Neural cell (in vitro differentiated cells): Measurements from ENCODE around the gene TMEFF2. TPM values are rescaled to one million over a fixed set of nuclear protein-coding genes. Genes with fewer than 3 reads are reported as not detected.

Experiments
- H2AFZ ChIP-seq: fragments of 200-600, 300-800 bp; sonication (generic), shearing (Covaris generic); 2 replicates; pipeline ENCODE4 v1.6.0; 2014; ENCODE audit warnings: low read depth, mild to moderate bottlenecking, antibody characterized with exemption, low read length, moderate library complexity
- H3F3A ChIP-seq: fragments of 200-600 bp; shearing (Covaris generic); 2 replicates; pipeline ENCODE4 v1.6.1; 2016; ENCODE audit warnings: mild to moderate bottlenecking, moderate library complexity, mixed read lengths, antibody characterized with exemption, low read length; ENCODE audit not compliant: insufficient read depth, poor library complexity, severe bottlenecking
- H3K27ac ChIP-seq: fragments of 200-600, 300-800 bp; sonication (generic), shearing (Covaris generic); 2 replicates; pipeline ENCODE4 v1.5.1; 2014; ENCODE audit warnings: mild to moderate bottlenecking, low read length, moderate library complexity
- H3K27me3 ChIP-seq: fragments of 300-800, 200-600 bp; sonication (generic), shearing (Covaris generic); 2 replicates; pipeline ENCODE4 v1.6.0; 2014; ENCODE audit warnings: mild to moderate bottlenecking, low read depth, low read length, moderate library complexity; ENCODE audit not compliant: insufficient read depth
- H3K36me3 ChIP-seq: fragments of 300-800, 200-600 bp; sonication (generic), shearing (Covaris generic); 2 replicates; pipeline ENCODE4 v1.5.1; 2014; ENCODE audit warnings: mild to moderate bottlenecking, antibody characterized with exemption, low read length, moderate library complexity; ENCODE audit not compliant: insufficient read depth
- H3K4me2 ChIP-seq: fragments of 300-800, 200-600 bp; sonication (generic), shearing (Covaris generic); 2 replicates; pipeline ENCODE4 v1.6.0; 2014; ENCODE audit warnings: mild to moderate bottlenecking, low read length
- H3K4me3 ChIP-seq: fragments of 300-800, 200-600 bp; sonication (generic), shearing (Covaris generic); 2 replicates; pipeline ENCODE4 v1.5.1; 2014; ENCODE audit warnings: mild to moderate bottlenecking, low read length, moderate library complexity
- H3K79me2 ChIP-seq: fragments of 200-600 bp; shearing (Covaris generic); replicated peaks from 2 replicates; pipeline ENCODE4 v1.6.0; 2014; ENCODE audit warnings: mild to moderate bottlenecking, low read length, moderate library complexity; ENCODE audit not compliant: insufficient read depth
- H3K9ac ChIP-seq: fragments of 300-800, 200-600 bp; sonication (generic), shearing (Covaris generic); 2 replicates; pipeline ENCODE4 v1.6.1; 2016; ENCODE audit warnings: mild to moderate bottlenecking, low read length, mixed read lengths
- H3K9me2 ChIP-seq: fragments of 200-600 bp; shearing (Covaris generic); 2 replicates; pipeline ENCODE4 v1.6.1; 2016; ENCODE audit warnings: mild to moderate bottlenecking, low read length, mixed read lengths; ENCODE audit not compliant: insufficient read depth
- H3K9me3 ChIP-seq: fragments of 200-600, 300-800 bp; sonication (generic), shearing (Covaris generic); 2 replicates; pipeline ENCODE4 v1.6.1; 2016; ENCODE audit warnings: mild to moderate bottlenecking, mixed run types, low read length, moderate library complexity, mixed read lengths
- H4K20me1 ChIP-seq: fragments of 200-600 bp; shearing (Covaris generic); 2 replicates; pipeline ENCODE4 v1.6.1; 2016; ENCODE audit warnings: mild to moderate bottlenecking, mixed run types; ENCODE audit not compliant: insufficient read depth
- EP300 ChIP-seq: fragments of 450-650 bp; conservative IDR thresholded peaks from 2 replicates; pipeline ENCODE4 v1.6.1; 2014; ENCODE audit warnings: antibody characterized with exemption, mild to moderate bottlenecking, moderate library complexity; ENCODE audit not compliant: poor library complexity, severe bottlenecking
- EZH2 ChIP-seq: fragments of 200-600, 300-800 bp; shearing (Covaris generic), sonication (generic); IDR thresholded peaks from 2 replicates; pipeline ENCODE4 v1.6.1; 2014; ENCODE audit warnings: antibody characterized with exemption, low read length, borderline replicate concordance, mild to moderate bottlenecking; ENCODE audit not compliant: insufficient read depth, poor library complexity, severe bottlenecking
- MXI1 ChIP-seq: fragments of 450-650 bp; conservative IDR thresholded peaks from 2 replicates; pipeline ENCODE4 v1.6.1; 2014; ENCODE audit warnings: antibody characterized with exemption, mild to moderate bottlenecking; ENCODE audit not compliant: poor library complexity, severe bottlenecking
- POLR2AphosphoS5 ChIP-seq: IDR thresholded peaks from 2 replicates; pipeline ENCODE4 v1.6.1; 2012
- RAD21 ChIP-seq: fragments of 450-650 bp; conservative IDR thresholded peaks from 2 replicates; pipeline ENCODE4 v1.6.1; 2014; ENCODE audit warnings: antibody characterized with exemption, mild to moderate bottlenecking, moderate library complexity
- REST ChIP-seq: IDR thresholded peaks from 2 replicates; pipeline ENCODE4 v1.6.1; 2012; ENCODE audit warnings: borderline replicate concordance
- SMC3 ChIP-seq: fragments of 450-650 bp; conservative IDR thresholded peaks from 2 replicates; pipeline ENCODE4 v1.6.1; 2014; ENCODE audit warnings: antibody characterized with exemption, mild to moderate bottlenecking, moderate library complexity; ENCODE audit not compliant: poor library complexity
- TAF1 ChIP-seq: IDR thresholded peaks from 2 replicates; pipeline ENCODE4 v1.6.1; 2012; ENCODE audit warnings: low read depth
- polyA plus RNA-seq: library from polyadenylated mRNA; depleted of rRNA; stranded (reverse); fragments of >200 nt; gene quantifications from 2 replicates; pipeline ENCODE4 v1.2.3, GENCODE V29; 2014
- TF ChIP-seq, protein P1 (sequence below): fragments of 450-650 bp; IDR thresholded peaks from 2 replicates; pipeline ENCODE4 v1.5.1; 2014; ENCODE audit warnings: antibody characterized with exemption, mild to moderate bottlenecking, moderate library complexity; ENCODE audit not compliant: poor library complexity, severe bottlenecking

TMEFF2 gene
- polyA plus RNA-seq, 1 donor from 2014 or later, result 24.6 TPM

- no peak overlapping the region for H3K4me3 ChIP-seq
- H3K79me2 ChIP-seq, result no peaks in the 10 kb centered on the region
- no peaks in the 10 kb centered on the region for H3K9me3 ChIP-seq
- H3K9me2 ChIP-seq, result no peaks in the 10 kb centered on the region
- no peaks in the 10 kb centered on the region for H4K20me1 ChIP-seq
- H2AFZ ChIP-seq, result no peak overlapping the region
- H3K4me2 ChIP-seq, result no peak overlapping the region
- no peak for TF ChIP-seq POLR2AphosphoS5
- TF ChIP-seq EP300, result no peak
- TF ChIP-seq EZH2, result no peak
- TF ChIP-seq SMC3, result no peak
- TF ChIP-seq MXI1, result no peak
- no peak for TF ChIP-seq TAF1
- TF ChIP-seq REST, result no peak
- TF ChIP-seq, protein P1, sequence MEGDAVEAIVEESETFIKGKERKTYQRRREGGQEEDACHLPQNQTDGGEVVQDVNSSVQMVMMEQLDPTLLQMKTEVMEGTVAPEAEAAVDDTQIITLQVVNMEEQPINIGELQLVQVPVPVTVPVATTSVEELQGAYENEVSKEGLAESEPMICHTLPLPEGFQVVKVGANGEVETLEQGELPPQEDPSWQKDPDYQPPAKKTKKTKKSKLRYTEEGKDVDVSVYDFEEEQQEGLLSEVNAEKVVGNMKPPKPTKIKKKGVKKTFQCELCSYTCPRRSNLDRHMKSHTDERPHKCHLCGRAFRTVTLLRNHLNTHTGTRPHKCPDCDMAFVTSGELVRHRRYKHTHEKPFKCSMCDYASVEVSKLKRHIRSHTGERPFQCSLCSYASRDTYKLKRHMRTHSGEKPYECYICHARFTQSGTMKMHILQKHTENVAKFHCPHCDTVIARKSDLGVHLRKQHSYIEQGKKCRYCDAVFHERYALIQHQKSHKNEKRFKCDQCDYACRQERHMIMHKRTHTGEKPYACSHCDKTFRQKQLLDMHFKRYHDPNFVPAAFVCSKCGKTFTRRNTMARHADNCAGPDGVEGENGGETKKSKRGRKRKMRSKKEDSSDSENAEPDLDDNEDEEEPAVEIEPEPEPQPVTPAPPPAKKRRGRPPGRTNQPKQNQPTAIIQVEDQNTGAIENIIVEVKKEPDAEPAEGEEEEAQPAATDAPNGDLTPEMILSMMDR, result no peak
- TF ChIP-seq RAD21, result no peak
- H3F3A ChIP-seq, result no peaks in the 10 kb centered on the region
- no peaks in the 10 kb centered on the region for H3K27me3 ChIP-seq
- no peak overlapping the region for H3K9ac ChIP-seq
- no peaks in the 10 kb centered on the region for H3K36me3 ChIP-seq
- no peak overlapping the region for H3K27ac ChIP-seq
These were observed 145.4 kb downstream of the TMEFF2 start for GRCh38 chr2:192049362-192049761.

DNA sequence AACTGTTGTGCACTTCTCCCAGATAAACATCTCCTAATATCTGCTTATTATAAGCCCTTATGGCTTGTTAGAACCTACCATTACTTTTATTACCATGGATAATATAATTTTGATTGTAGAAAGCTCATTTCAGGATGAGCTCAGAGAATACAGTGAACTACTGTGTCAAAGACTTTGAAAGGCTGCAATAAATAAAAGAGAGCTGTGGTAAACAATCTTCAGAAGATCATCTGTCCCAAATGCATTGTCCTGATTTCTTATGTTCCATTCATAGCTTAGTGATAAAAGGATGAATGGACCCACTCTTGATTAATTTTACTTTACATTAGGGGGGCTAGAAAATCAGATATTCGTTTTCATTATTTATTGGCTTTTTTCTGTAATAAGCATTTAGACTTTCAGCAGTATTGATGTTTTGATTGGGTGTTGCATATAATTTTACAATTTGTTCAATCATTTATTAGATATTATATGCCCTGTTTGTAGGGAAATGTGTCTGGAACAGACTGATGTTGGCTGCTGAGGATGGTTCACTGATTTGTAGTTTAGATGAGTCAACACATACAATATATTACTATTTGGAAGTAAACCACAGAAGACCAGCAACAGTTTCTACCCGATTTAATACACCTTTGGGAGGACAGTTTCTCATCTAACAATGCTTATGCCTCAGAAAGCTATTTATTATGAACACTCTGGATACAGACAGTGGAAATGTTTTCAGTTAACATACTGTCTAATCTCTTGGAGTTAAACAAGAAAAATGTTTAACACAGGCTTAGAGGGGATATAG lies 147.2 kb downstream of the TMEFF2 start:
- Histone ChIP-seq H3K9me2 (no peaks in the 10 kb centered on the region), H3K9ac (no peak overlapping the region), H3K79me2 (no peaks in the 10 kb centered on the region), H3K27me3 (no peaks in the 10 kb centered on the region), H3K27ac (no peak overlapping the region), H3K36me3 (no peaks in the 10 kb centered on the region), H2AFZ (no peak overlapping the region), H3K4me3 (no peak overlapping the region), H3K9me3 (no peaks in the 10 kb centered on the region), H4K20me1 (no peaks in the 10 kb centered on the region), H3F3A (no peaks in the 10 kb centered on the region), H3K4me2 (no peak overlapping the region)
- TF ChIP-seq TAF1 (no peak), EZH2 (no peak), EP300 (no peak), RAD21 (no peak), POLR2AphosphoS5 (no peak), SMC3 (no peak), REST (no peak), MXI1 (no peak)
- TF ChIP-seq, protein P1, result no peak
